Body of pancreas (tissue), 4 donors: ENCODE measurements around the gene FAM200C.

Experiments
- POLR2A ChIP-seq, 3 donors: fragments of 450-650 bp; IDR thresholded peaks; one replicate each; pipeline ENCODE4 v1.6.1; 2016; ENCODE audit warnings: antibody characterized with exemption in 3 of 3, mild to moderate bottlenecking in 2 of 3
- TF ChIP-seq, protein P1 (sequence below), 7 experiments: fragments of 450-650 bp in 4 of 7; fragments of 200-600 bp in 3 of 7; sonication (generic) in 3 of 7; IDR thresholded peaks; one replicate each; pipeline ENCODE4 v1.5.1; 2016 to 2019; ENCODE audit warnings: antibody characterized with exemption in 7 of 7

GRCh38 chr5:160357394-160357793 lies 42.5 kb downstream of the FAM200C start:
- TF ChIP-seq, protein P1, sequence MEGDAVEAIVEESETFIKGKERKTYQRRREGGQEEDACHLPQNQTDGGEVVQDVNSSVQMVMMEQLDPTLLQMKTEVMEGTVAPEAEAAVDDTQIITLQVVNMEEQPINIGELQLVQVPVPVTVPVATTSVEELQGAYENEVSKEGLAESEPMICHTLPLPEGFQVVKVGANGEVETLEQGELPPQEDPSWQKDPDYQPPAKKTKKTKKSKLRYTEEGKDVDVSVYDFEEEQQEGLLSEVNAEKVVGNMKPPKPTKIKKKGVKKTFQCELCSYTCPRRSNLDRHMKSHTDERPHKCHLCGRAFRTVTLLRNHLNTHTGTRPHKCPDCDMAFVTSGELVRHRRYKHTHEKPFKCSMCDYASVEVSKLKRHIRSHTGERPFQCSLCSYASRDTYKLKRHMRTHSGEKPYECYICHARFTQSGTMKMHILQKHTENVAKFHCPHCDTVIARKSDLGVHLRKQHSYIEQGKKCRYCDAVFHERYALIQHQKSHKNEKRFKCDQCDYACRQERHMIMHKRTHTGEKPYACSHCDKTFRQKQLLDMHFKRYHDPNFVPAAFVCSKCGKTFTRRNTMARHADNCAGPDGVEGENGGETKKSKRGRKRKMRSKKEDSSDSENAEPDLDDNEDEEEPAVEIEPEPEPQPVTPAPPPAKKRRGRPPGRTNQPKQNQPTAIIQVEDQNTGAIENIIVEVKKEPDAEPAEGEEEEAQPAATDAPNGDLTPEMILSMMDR (IDR thresholded peaks at IDR 0.05), result no peak
- no peak for TF ChIP-seq POLR2A (IDR thresholded peaks at IDR 0.05)
